Endothelial cell of umbilical vein (primary cell): ENCODE results near the gene ROPN1. TPM values are rescaled to one million over a fixed set of nuclear protein-coding genes. Genes with fewer than 3 reads are reported as not detected.
A peak's percentile ranks its signal among the peaks of the same experiment; 100 is the strongest.

Source experiments
- BruUV-seq: library from RNA; stranded (reverse); fragments of 400-500 nt; replicated peaks from 2 replicates; lab custom pipeline; 2021; lab: Mats Ljungman, UMichigan
- CTCF ChIA-PET: fragments of 300-600, 350-600 bp; sonication (Branson Sonifier 250); formaldehyde crosslinking; loops from one replicate; lab custom pipeline; 2021; ENCODE audit warnings: antibody characterized with exemption, inconsistent platforms; lab: Charles Lee
- POLR2A ChIA-PET: fragments of 300-600, 350-600 bp; sonication (Branson Sonifier 250); formaldehyde crosslinking; loops from one replicate; lab custom pipeline; 2021; ENCODE audit warnings: antibody characterized with exemption, inconsistent platforms; lab: Charles Lee
- DNase-seq: peaks from one replicate; pipeline ENCODE4 v3.0.0-alpha.2; 2011; ENCODE audit warnings: low read depth, low spot score
- FAIRE-seq: peaks from 2 replicates; lab custom pipeline; 2011; peaks lifted over from hg19 to GRCh38; lab: Jason Lieb, UNC
- H2AFZ ChIP-seq: 2 replicates; pipeline ENCODE4 v1.6.0; 2012; ENCODE audit warnings: low read depth, low read length, control low read depth, inconsistent platforms
- H3K27ac ChIP-seq: 2 replicates; pipeline ENCODE4 v1.5.1; 2011; ENCODE audit warnings: low read depth, mild to moderate bottlenecking, control low read depth, low read length, moderate library complexity; ENCODE audit not compliant: insufficient read depth
- H3K27me3 ChIP-seq, 2 experiments: 2 replicates each; pipeline versions ENCODE4 v1.6.0 to v1.6.1; 2011; ENCODE audit warnings: low read length in 2 of 2, mixed read lengths in 1 of 2; ENCODE audit not compliant: control insufficient read depth in 2 of 2, insufficient read depth in 2 of 2
- H3K36me3 ChIP-seq, 2 experiments: 2 replicates in 1 of 2; 3 replicates in 1 of 2; pipeline ENCODE4 v1.5.1; 2011; ENCODE audit warnings: low read length in 2 of 2, mild to moderate bottlenecking in 1 of 2, moderate library complexity in 1 of 2; ENCODE audit not compliant: control insufficient read depth in 2 of 2, insufficient read depth in 2 of 2; ENCODE audit errors: extremely low read depth in 1 of 2
- H3K4me1 ChIP-seq: 3 replicates; pipeline ENCODE4 v1.5.1; 2011; ENCODE audit warnings: mild to moderate bottlenecking, low read length; ENCODE audit not compliant: control insufficient read depth, insufficient read depth; ENCODE audit errors: extremely low read depth
- H3K4me2 ChIP-seq: 2 replicates; pipeline ENCODE4 v1.6.1; 2011; ENCODE audit warnings: low read length, control low read depth, mixed read lengths; ENCODE audit not compliant: insufficient read depth
- H3K4me3 ChIP-seq, 3 experiments: fragments of 200-600 bp in 1 of 3; sonication (generic), shearing (Covaris generic) in 1 of 3; replicated peaks in 1 of 3; 2 replicates each; pipeline ENCODE4 v1.5.1; 2011 to 2016; ENCODE audit warnings: control low read depth in 3 of 3, low read length in 3 of 3, mild to moderate bottlenecking in 2 of 3, inconsistent platforms in 1 of 3, low read depth in 1 of 3, moderate library complexity in 1 of 3; ENCODE audit not compliant: insufficient read depth in 1 of 3
- H3K79me2 ChIP-seq: 2 replicates; pipeline ENCODE4 v1.6.0; 2012; ENCODE audit warnings: low read length, inconsistent platforms; ENCODE audit not compliant: control insufficient read depth, insufficient read depth
- H3K9ac ChIP-seq: replicated peaks from 2 replicates; pipeline ENCODE3; 2011; ENCODE audit warnings: low read length, control low read depth; ENCODE audit not compliant: insufficient read depth; ENCODE audit errors: extremely low read depth
- H3K9me1 ChIP-seq: replicated peaks from 3 replicates; pipeline ENCODE4 v1.6.0; 2011; ENCODE audit warnings: mild to moderate bottlenecking, low read length; ENCODE audit not compliant: control insufficient read depth, insufficient read depth; ENCODE audit errors: extremely low read depth
- H3K9me3 ChIP-seq: replicated peaks from 2 replicates; pipeline ENCODE4 v1.5.1; 2012; ENCODE audit warnings: low read length, inconsistent platforms; ENCODE audit not compliant: control insufficient read depth, insufficient read depth
- H4K20me1 ChIP-seq: replicated peaks from 2 replicates; pipeline ENCODE3; 2011; ENCODE audit warnings: mild to moderate bottlenecking, low read length; ENCODE audit not compliant: control insufficient read depth, insufficient read depth; ENCODE audit errors: extremely low read depth
- EZH2 ChIP-seq: IDR thresholded peaks from 2 replicates; pipeline ENCODE4 v1.6.1; 2012; ENCODE audit warnings: borderline replicate concordance, low read depth, mild to moderate bottlenecking, moderate library complexity, low read length, inconsistent platforms; ENCODE audit not compliant: severe bottlenecking
- FOS ChIP-seq: IDR thresholded peaks from 2 replicates; pipeline ENCODE4 v1.6.1; 2011; ENCODE audit warnings: mild to moderate bottlenecking, low read length, moderate library complexity, borderline replicate concordance; ENCODE audit not compliant: insufficient read depth
- GATA2 ChIP-seq: IDR thresholded peaks from 2 replicates; pipeline ENCODE4 v1.7.0; 2011; ENCODE audit warnings: low read depth, mild to moderate bottlenecking, moderate library complexity, mixed read lengths, low read length; ENCODE audit not compliant: insufficient read length, insufficient read depth
- JUN ChIP-seq: IDR thresholded peaks from 2 replicates; pipeline ENCODE4 v1.6.1; 2011; ENCODE audit warnings: borderline replicate concordance, low read depth; ENCODE audit not compliant: insufficient read length, insufficient read depth
- MYC ChIP-seq: IDR thresholded peaks from one replicate; pipeline ENCODE4 v1.6.1; 2011; ENCODE audit warnings: mild to moderate bottlenecking, low read depth, low read length
- POLR2A ChIP-seq: IDR thresholded peaks from 2 replicates; pipeline ENCODE4 v1.6.1; 2012; ENCODE audit warnings: low read depth, mild to moderate bottlenecking, control low read depth, low read length
- POLR2AphosphoS5 ChIP-seq: IDR thresholded peaks from 2 replicates; pipeline ENCODE4 v1.6.1; 2012; ENCODE audit warnings: low read depth, mild to moderate bottlenecking, control low read depth, low read length, moderate library complexity; ENCODE audit not compliant: insufficient read depth
- dilution Hi-C: fragments of 300-500 bp; cut with MboI; formaldehyde crosslinking; loops from one replicate; pipeline ENCODE4 v1.15.0; 2019; ENCODE audit warnings: low sequenced_read_pairs; ENCODE audit not compliant: extremely low pct_ligation_motif_present
- intact Hi-C: fragments of 100-400 bp; cut with micrococcal nuclease; formaldehyde crosslinking; loops from one replicate; pipeline ENCODE4 v1.10.0; 2022
- polyA plus RNA-seq, 4 experiments: library from polyadenylated mRNA; depleted of rRNA in 3 of 4; stranded (reverse) in 3 of 4; unstranded in 1 of 4; fragments of >200 nt; gene quantifications; 2 replicates each; pipeline versions ENCODE4 v1.2.1 to v1.2.3, GENCODE V29; 2011 to 2012; ENCODE audit warnings: missing spikeins in 1 of 4
- total RNA-seq: library from RNA; stranded (reverse); gene quantifications from 2 replicates; pipeline ENCODE4 v1.2.3, GENCODE V29; 2021
- TF ChIP-seq, protein P1 (sequence below): IDR thresholded peaks from 2 replicates; pipeline ENCODE4 v1.6.1; 2011; ENCODE audit not compliant: insufficient read depth, insufficient read length
- TF ChIP-seq, protein P2 (sequence below), 2 donors: IDR thresholded peaks; 1 replicate in 1 of 2; 2 replicates in 1 of 2; pipeline ENCODE4 v1.5.1; 2011; ENCODE audit warnings: low read length in 2 of 2, mild to moderate bottlenecking in 2 of 2, moderate library complexity in 2 of 2, control low read depth in 1 of 2, inconsistent platforms in 1 of 2, low read depth in 1 of 2; ENCODE audit not compliant: insufficient read depth in 1 of 2; ENCODE audit errors: extremely low read depth in 1 of 2

ROPN1 gene
- total and polyA plus RNA-seq, 2 donors (not counting 3 experiments of a cell fraction or from before 2014, with no cell fraction given) = not detected

DNA sequence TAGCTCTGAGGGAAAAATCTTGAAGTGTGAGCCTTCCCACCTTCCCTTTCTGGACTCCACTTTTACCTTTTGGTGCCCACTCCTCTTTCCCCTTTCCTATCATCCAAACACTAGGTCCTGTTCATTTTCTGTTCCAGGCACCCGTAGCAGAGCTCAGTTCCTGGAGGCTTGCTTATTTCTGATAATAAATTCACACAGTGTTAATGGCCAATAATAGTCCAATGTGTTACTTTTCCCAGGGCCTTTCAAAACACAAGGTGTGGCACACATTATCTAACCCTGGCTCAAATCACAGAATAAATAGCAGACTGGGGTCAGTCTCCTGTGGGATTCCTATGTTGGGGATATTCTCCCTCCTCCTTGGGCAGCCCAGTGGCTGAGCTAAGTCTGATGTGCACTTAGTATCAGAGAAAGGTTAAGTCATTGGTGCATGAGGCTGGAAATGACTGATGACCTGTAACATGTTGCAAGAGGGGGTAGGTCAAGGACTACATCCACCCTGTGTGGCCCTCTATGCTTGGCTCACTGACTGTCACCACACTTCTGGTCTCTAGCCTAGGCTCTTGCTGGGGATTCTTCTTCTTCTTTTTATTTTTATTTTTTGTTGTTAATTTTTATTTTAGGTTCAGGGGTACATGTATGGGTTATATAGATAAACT, 43.7 kb upstream of the ROPN1 start:
- intact Hi-C loops (no loop called here), dilution Hi-C loops (no loop called here)
- Histone ChIP-seq H3K9me1 (no peaks in the 10 kb centered on the region), H3K9me3 (no peaks in the 10 kb centered on the region), H3K4me3 (no peak overlapping the region), H3K27me3 (peaks cover 19 to 30% of the 10 kb centered on the region in 2 experiments), H3K27ac (no peak overlapping the region), H2AFZ (no peak overlapping the region), H3K36me3 (no peaks in the 10 kb centered on the region), H4K20me1 (peaks cover 3% of the 10 kb centered on the region), H3K79me2 (no peaks in the 10 kb centered on the region), H3K4me1 (peaks cover 6% of the 10 kb centered on the region), H3K9ac (no peak overlapping the region), H3K4me2 (no peak overlapping the region)
- CTCF ChIA-PET = interaction anchor here (0.9 to 4.1 kb wide), 5 partner anchors 9 to 246 kb away, joined by 3 to 48 read pairs (median 3); no protein-coding TSS in a partner anchor
- FAIRE-seq (no peak), DNase-seq (no peak)
- POLR2A ChIA-PET = no interaction called here
- TF ChIP-seq EZH2 (no peak), JUN (no peak), POLR2A (no peak), MYC (no peak), FOS (no peak), POLR2AphosphoS5 (no peak), GATA2 (no peak)
- TF ChIP-seq, protein P1, sequence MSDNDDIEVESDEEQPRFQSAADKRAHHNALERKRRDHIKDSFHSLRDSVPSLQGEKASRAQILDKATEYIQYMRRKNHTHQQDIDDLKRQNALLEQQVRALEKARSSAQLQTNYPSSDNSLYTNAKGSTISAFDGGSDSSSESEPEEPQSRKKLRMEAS = no peak
- TF ChIP-seq, protein P2, sequence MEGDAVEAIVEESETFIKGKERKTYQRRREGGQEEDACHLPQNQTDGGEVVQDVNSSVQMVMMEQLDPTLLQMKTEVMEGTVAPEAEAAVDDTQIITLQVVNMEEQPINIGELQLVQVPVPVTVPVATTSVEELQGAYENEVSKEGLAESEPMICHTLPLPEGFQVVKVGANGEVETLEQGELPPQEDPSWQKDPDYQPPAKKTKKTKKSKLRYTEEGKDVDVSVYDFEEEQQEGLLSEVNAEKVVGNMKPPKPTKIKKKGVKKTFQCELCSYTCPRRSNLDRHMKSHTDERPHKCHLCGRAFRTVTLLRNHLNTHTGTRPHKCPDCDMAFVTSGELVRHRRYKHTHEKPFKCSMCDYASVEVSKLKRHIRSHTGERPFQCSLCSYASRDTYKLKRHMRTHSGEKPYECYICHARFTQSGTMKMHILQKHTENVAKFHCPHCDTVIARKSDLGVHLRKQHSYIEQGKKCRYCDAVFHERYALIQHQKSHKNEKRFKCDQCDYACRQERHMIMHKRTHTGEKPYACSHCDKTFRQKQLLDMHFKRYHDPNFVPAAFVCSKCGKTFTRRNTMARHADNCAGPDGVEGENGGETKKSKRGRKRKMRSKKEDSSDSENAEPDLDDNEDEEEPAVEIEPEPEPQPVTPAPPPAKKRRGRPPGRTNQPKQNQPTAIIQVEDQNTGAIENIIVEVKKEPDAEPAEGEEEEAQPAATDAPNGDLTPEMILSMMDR (IDR thresholded peaks at IDR 0.05; ENCODE audit: extremely low read depth in 1 of 2, insufficient read depth in 1 of 2, low read depth in 1 of 2, low read length in 2 of 2) = no peak
- BruUV-seq = TSS peak; percentile 18
